Aorta (tissue), 5 donors: ENCODE measurements around the gene KRT71. TPM values are rescaled to one million over a fixed set of nuclear protein-coding genes. Genes with fewer than 3 reads are reported as not detected.
A peak's percentile ranks its signal among the peaks of the same experiment; 100 is the strongest.

ENCODE experiments used
- ATAC-seq: fragments of 200-7000 bp; cut with Tn5 transposase; one replicate; pipeline ENCODE4 v1.9.1; 2022; ENCODE audit warnings: moderate library complexity; ENCODE audit not compliant: low FRiP score
- DNase-seq, 2 donors: peaks; one replicate each; pipeline ENCODE4 v3.0.0-alpha.2; 2020
- H3K27ac ChIP-seq, 2 donors: one replicate each; pipeline ENCODE4 v1.5.1; 2013; ENCODE audit warnings: low read length in 2 of 2, mild to moderate bottlenecking in 2 of 2, moderate library complexity in 2 of 2, control low read depth in 1 of 2, inconsistent platforms in 1 of 2, low read depth in 1 of 2
- H3K27me3 ChIP-seq, 2 donors: one replicate each; pipeline ENCODE4 v1.6.1; 2013; ENCODE audit warnings: control low read depth in 1 of 2, low read length in 1 of 2, mild to moderate bottlenecking in 1 of 2, moderate library complexity in 1 of 2; ENCODE audit not compliant: insufficient read depth in 2 of 2, control insufficient read depth in 1 of 2
- H3K36me3 ChIP-seq, 2 donors: one replicate each; pipeline ENCODE4 v1.6.1; 2013; ENCODE audit warnings: control low read depth in 1 of 2, low read length in 1 of 2, mild to moderate bottlenecking in 1 of 2; ENCODE audit not compliant: insufficient read depth in 2 of 2, control insufficient read depth in 1 of 2
- H3K4me1 ChIP-seq, 2 donors: one replicate each; pipeline ENCODE4 v1.6.1; 2013; ENCODE audit warnings: low read length in 2 of 2, control low read depth in 1 of 2, mild to moderate bottlenecking in 1 of 2, moderate library complexity in 1 of 2; ENCODE audit not compliant: insufficient read depth in 2 of 2, control insufficient read depth in 1 of 2
- H3K4me3 ChIP-seq, 2 donors: one replicate each; pipeline ENCODE4 v1.5.1; 2013; ENCODE audit warnings: low read length in 2 of 2, control low read depth in 1 of 2, mild to moderate bottlenecking in 1 of 2
- H3K9me3 ChIP-seq: one replicate; pipeline ENCODE4 v1.6.1; 2013; ENCODE audit warnings: mild to moderate bottlenecking, low read length; ENCODE audit not compliant: control insufficient read depth
- WGBS, 2 donors: extraction: QIAGEN DNeasy Blood & Tissue Kit; methylation state at CpG; one replicate each; pipeline ENCODE4 v1.1.7; 2013; 5-methylcytosine and 5-hydroxymethylcytosine counted together
- intact Hi-C, 2 donors: fragments of 100-400 bp; cut with DNase I; formaldehyde crosslinking; loops; one replicate each; pipeline versions ENCODE4 v1.14.2 to v1.15.0; 2022
- polyA plus RNA-seq, 2 donors: library from polyadenylated mRNA; stranded (reverse); fragments of 200-250 nt; gene quantifications; one replicate each; pipeline ENCODE4 v1.2.3, GENCODE V29; 2013
- total RNA-seq, 2 donors: library from RNA; stranded (reverse); fragmentation: NEBNext Ultra II Directional; extraction: Animal tissue kit (Norgen Biotek cat#: 25700); gene quantifications; one replicate each; pipeline ENCODE4 v1.2.1, GENCODE V29; 2021
- donor health status: healthy with polysubstance abuse.
- donor health status: Bipolar disorder and iron deficiency.
- donor health status: DM: no; HTN: no; CAD: no.
- donor health status: DM: no; HTN: no; CAD: no.
- donor health status: DM: yes; HTN: yes; CAD: no.

KRT71 gene
- total and polyA plus RNA-seq, 4 donors: not detected

DNA sequence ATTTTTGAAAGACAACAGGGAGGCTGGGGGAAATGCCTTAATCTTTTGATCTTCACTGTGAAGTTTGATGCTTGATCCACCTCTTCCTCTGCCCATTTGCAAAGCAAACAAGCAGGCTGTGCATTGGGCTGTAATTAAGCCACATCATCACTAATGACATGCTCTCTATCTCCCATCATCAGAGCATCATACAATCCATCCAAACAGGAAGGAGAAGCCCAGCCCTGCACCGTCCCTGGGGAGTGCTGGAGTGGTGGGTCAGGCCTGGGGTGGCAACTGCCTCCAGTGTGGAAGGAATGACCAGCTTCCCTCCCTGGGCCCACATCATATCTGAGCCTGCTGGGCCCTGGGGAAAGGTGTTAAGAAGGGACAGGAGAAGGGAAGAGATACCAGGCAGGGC lies 27.6 kb upstream of the KRT71 start:
- Histone ChIP-seq H3K4me3 (no peak overlapping the region), H3K36me3 (no peaks in the 10 kb centered on the region), H3K27ac (no peak overlapping the region), H3K27me3 (no peaks in the 10 kb centered on the region), H3K9me3 (no peaks in the 10 kb centered on the region), H3K4me1 (no peaks in the 10 kb centered on the region)
- intact Hi-C loops: loop anchor here (5.0 to 10.0 kb wide), 2 partner anchors 297 to 394 kb away; no protein-coding TSS in a partner anchor
- DNase-seq (no peak), ATAC-seq (no peak)
- WGBS, 2 donors: 90 to 92% methylated on average over 1 of the region's 1 CpG

DNA sequence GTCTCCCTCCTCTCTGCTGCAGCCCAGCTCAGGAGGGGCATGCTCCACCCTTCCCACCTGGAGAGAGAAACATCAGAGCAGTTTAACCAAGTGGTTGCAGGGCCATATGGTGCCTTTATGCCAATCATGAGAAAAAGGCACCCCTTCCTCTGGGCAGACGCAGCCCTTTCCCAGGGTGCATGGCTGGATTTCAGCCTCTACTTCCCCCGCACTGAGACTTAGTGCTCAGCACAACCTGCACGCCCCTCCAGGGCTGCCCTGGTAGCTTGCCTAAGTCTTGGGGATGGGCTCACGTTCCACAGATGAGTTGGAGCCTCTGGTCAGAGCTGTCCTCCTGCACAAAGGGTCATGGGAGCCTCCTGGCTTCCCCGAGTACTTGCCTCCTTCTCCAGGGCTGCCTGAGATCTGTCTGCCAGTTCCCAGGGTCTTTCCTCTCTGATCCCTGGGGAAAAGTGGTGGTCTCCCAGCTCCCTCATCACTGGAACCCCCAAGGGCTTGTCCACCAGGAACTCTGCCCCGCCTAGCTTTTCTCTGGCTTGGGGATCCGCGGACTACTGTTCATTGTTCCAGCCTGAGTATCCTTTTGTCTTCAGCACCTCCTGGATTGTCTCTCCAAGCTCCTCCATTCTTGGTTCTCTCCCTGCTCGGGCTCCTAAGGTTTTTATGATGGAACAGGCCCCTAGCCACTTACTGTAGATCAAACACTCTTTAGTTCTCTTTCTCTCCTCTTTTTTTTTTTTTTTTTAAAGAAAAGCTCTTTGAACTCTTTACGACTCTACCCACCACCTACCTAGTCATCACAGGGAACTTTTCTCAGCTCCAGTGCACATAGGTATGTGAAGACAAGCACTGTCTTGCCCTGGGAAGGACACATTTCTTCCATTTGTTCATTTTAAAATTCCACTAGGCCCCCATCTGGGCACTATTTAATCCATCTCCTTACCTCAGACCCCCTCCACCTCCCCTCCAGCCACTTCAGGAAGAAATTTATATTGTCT lies 26.8 kb upstream of the KRT71 start:
- ATAC-seq: no peak
- intact Hi-C loops: loop anchor here (5.0 to 10.0 kb wide), 2 partner anchors 298 to 395 kb away; no protein-coding TSS in a partner anchor
- 76 to 78% methylated on average over 10 of the region's 10 CpGs for WGBS, 2 donors
- no peaks in the 10 kb centered on the region for H3K36me3 ChIP-seq
- DNase-seq: no peak
- no peaks in the 10 kb centered on the region for H3K27me3 ChIP-seq
- no peaks in the 10 kb centered on the region for H3K4me1 ChIP-seq
- H3K4me3 ChIP-seq: no peak overlapping the region
- H3K27ac ChIP-seq: no peak overlapping the region
- H3K9me3 ChIP-seq: no peaks in the 10 kb centered on the region

DNA sequence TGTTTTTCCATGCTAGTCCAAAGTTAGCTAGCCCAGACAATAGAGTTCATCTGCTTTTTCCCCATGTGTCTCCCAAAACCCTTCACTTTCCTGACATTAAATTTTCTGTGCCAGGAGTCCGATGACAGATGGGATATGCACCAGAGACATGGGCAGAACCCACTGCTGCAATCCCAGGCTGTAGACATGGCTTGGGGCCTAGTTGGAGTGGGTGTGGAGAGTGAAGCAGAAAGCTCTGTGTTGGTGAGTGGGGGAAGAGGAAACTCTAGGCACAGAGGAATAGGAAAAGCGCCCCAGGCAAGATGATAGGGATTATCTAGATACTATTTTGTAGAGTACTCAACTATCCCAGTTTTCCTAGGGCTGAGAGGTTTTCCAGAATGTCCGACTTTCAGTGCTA lies 25.5 kb upstream of the KRT71 start:
- DNase-seq (no peak), ATAC-seq (no peak)
- no peak overlapping the region for H3K27ac ChIP-seq
- no peaks in the 10 kb centered on the region for H3K27me3 ChIP-seq
- intact Hi-C loops: no loop called here
- no peaks in the 10 kb centered on the region for H3K9me3 ChIP-seq
- H3K36me3 ChIP-seq: no peaks in the 10 kb centered on the region
- WGBS, 2 donors: 88 to 90% methylated on average over 3 of the region's 3 CpGs
- H3K4me1 ChIP-seq: no peaks in the 10 kb centered on the region
- no peak overlapping the region for H3K4me3 ChIP-seq

DNA sequence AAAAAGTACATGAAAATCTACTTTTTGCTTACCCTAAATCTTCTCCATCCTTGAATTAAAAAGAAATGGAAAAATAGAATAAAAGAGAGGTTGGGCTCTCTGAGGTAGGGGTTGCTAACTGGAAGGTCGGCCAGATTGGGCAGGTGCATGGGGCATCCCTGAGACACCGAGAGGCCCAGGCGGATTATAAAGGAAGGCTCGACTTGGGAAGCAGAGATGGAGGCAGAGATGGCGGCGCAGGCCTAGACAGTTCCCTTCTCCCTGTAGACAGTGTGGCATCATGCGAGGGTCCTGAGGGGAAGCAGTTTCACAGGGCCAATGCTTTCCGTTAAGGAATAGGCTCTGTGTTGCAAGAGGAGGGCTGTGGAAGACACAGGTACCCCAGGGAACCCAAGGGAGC lies 24.4 kb upstream of the KRT71 start:
- intact Hi-C loops: no loop called here
- Histone ChIP-seq H3K4me1 (no peaks in the 10 kb centered on the region), H3K36me3 (no peaks in the 10 kb centered on the region), H3K4me3 (no peak overlapping the region), H3K27ac (no peak overlapping the region), H3K9me3 (no peaks in the 10 kb centered on the region), H3K27me3 (no peaks in the 10 kb centered on the region)
- ATAC-seq (no peak), DNase-seq (no peak)
- WGBS, 2 donors: 90 to 96% methylated on average over 8 of the region's 8 CpGs

DNA sequence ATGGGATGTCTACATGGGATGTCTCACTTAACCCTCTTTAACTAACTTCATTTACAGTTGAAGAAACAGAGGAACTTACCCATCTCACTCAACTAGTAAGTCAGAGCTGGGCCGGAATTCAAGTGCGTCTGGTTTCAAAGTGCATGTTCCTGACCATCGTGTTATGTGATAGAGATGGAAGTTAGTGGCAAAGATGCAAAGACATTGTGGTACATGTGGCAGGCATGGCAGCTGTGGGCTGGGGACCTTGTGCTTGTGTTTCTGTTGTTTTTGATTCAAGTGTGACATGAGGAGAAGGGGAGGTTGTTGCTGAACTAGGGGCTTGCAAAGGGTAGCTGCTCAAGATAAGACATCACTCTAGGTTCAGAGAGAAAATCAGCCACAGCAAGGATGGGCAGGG lies 23.0 kb upstream of the KRT71 start:
- intact Hi-C loops: no loop called here
- Histone ChIP-seq H3K4me3 (no peak overlapping the region), H3K36me3 (no peaks in the 10 kb centered on the region), H3K9me3 (no peaks in the 10 kb centered on the region), H3K4me1 (no peaks in the 10 kb centered on the region), H3K27me3 (no peaks in the 10 kb centered on the region), H3K27ac (no peak overlapping the region)
- 71 to 92% methylated on average over 3 of the region's 3 CpGs for WGBS, 2 donors
- ATAC-seq (no peak), DNase-seq (no peak)

DNA sequence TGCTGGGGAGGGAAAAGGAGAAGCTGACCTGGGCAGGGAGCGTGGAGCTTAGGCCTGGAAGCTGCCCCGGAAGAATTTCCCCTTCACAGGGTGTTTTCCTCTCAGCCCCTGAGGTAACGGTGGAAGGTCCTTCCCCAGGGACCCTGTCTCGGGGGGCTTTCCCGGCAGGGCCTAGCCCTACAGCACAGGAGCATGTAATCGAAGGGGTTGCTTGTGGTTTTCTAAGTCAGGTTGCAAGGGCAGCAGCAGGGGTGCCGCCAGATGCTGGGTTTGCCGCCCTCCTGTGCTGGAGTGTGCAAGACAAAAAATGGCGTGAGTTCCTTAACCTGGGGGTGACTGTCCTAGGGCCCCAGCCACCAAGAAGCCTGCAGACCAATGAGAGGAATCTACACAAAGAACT lies 22.3 kb upstream of the KRT71 start:
- Histone ChIP-seq H3K36me3 (no peaks in the 10 kb centered on the region), H3K27ac (no peak overlapping the region), H3K27me3 (no peaks in the 10 kb centered on the region), H3K9me3 (no peaks in the 10 kb centered on the region), H3K4me3 (no peak overlapping the region), H3K4me1 (no peaks in the 10 kb centered on the region)
- intact Hi-C loops: no loop called here
- DNase-seq (no peak), ATAC-seq (no peak)
- 92 to 94% methylated on average over 9 of the region's 9 CpGs for WGBS, 2 donors

DNA sequence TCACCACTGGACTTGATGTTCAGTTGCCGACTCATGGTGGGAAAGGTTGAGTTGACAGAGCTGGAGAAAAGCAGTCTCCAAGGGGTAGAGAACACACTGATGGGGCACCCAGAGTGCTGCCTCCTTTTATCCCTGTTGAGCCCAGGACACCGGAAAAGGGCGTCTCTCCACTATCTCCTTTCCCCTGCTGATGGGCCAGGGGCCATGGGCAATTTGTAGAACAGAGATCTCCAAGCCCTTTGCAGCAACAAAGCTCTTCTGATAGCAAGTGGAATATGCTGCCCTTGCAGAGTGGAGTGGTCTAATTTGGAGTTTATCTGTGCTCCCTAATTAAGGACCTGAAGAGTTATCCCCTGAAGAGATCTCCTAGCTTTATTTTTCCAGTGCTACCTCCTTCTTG lies 20.8 kb upstream of the KRT71 start, which contains the start of gene KRT74:
Gene KRT74 (minus strand): TSS at position 101 of the 400 bp plus-strand sequence. CDS start 66 bp downstream, at position 35.
- no peaks in the 10 kb centered on the region for H3K36me3 ChIP-seq
- no peak for DNase-seq
- H3K4me3 ChIP-seq: no peak within 1 kb of the TSS
- WGBS, 2 donors: 81 to 92% methylated on average over 3 of the region's 3 CpGs
- no peak within 1 kb of the TSS for H3K27ac ChIP-seq
- H3K9me3 ChIP-seq: no peaks in the 10 kb centered on the region
- intact Hi-C loops: no loop called here
- no peaks in the 10 kb centered on the region for H3K4me1 ChIP-seq
- ATAC-seq: no peak
- H3K27me3 ChIP-seq: no peaks in the 10 kb centered on the region

DNA sequence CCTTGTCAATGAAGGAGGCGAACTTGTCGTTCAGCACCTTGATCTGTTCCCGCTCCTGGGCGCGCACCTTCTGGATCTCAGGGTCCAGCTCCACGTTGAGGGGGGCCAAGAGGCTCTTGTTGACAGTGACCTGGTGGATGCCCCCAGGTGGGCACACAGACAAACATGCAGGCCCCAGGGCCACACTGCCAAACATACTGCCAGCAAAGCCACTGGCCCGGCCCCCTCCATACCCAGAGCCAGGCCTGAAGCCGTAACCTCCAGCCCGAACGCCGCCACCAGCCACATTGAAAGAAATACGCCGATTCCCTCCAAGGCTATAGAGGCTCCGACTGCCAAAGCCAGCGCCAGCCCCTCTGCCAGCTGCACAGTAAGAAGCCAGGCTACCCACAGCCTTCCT lies 20.4 kb upstream of the KRT71 start:
- intact Hi-C loops: no loop called here
- 90 to 92% methylated on average over 15 of the region's 15 CpGs for WGBS, 2 donors

DNA sequence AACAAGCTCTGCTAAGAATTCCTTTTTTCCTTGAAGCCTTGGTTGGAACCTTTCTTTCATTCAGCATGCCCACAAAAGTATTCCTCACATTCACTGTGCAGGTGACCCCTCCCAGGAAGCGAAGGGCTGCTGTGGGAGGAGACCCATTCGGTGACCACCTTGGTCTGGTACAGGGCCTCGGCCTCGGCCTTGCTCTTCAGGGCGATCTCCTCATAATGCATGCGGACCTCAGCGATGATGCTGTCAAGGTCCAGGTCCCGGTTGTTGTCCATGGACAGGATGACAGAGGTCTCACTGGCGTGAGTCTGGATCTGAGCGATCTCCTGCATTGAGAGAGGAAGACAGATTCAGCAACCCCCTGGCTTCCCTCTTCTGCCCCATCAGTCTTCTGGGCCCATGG lies 17.6 kb upstream of the KRT71 start:
- no peaks in the 10 kb centered on the region for H3K9me3 ChIP-seq
- WGBS, 2 donors: 93 to 94% methylated on average over 10 of the region's 10 CpGs
- H3K4me3 ChIP-seq: no peak overlapping the region
- H3K27ac ChIP-seq: no peak overlapping the region
- H3K27me3 ChIP-seq: no peaks in the 10 kb centered on the region
- intact Hi-C loops: no loop called here
- H3K4me1 ChIP-seq: no peaks in the 10 kb centered on the region
- DNase-seq (peak in 1 of 2 donors; percentile 21), ATAC-seq (no peak)
- H3K36me3 ChIP-seq: no peaks in the 10 kb centered on the region

More for the DNA sequence above, 20.4 kb upstream of the KRT71 start:
- peak; percentile 17 for ATAC-seq
- peak in 1 of 2 donors; percentile 13 for DNase-seq
- Histone ChIP-seq H3K9me3 (no peaks in the 10 kb centered on the region), H3K36me3 (no peaks in the 10 kb centered on the region), H3K27ac (no peak overlapping the region), H3K4me1 (no peaks in the 10 kb centered on the region), H3K27me3 (no peaks in the 10 kb centered on the region), H3K4me3 (no peak overlapping the region)
